Colon (tissue), 2 donors: ENCODE measurements around the gene SLC28A1.
"Not testable (repeated sequence)": the region's sequence is repeated elsewhere in the genome, so short reads cannot be mapped to it uniquely, and the experiment has no call there.

ENCODE experiments used
- FAIRE-seq: peaks from 2 replicates; lab custom pipeline; 2012; peaks lifted over from hg19 to GRCh38; lab: Jason Lieb, UNC
- donor health status: control.
- donor health status: control.

The SLC28A1 gene

GRCh38 chr15:84862214-84862975 is 22.1 kb upstream of the SLC28A1 start:
- FAIRE-seq, result no peak

- FAIRE-seq, result no peak
These were observed 20.7 kb upstream of the SLC28A1 start for GRCh38 chr15:84863565-84864443.

- FAIRE-seq, result no peak
These were observed 20.0 kb upstream of the SLC28A1 start for GRCh38 chr15:84864444-84864795.

- FAIRE-seq, result no peak
These were observed 19.3 kb upstream of the SLC28A1 start for GRCh38 chr15:84865074-84865569.

GRCh38 chr15:84868037-84868880 is 16.2 kb upstream of the SLC28A1 start:
- FAIRE-seq, result no peak

- no peak for FAIRE-seq
These were observed 15.0 kb upstream of the SLC28A1 start for GRCh38 chr15:84869510-84869909.

GRCh38 chr15:84871428-84871985 is 13.0 kb upstream of the SLC28A1 start:
- no peak for FAIRE-seq

- no peak for FAIRE-seq
These were observed 12.2 kb upstream of the SLC28A1 start for GRCh38 chr15:84872009-84872910.

- no peak for FAIRE-seq
These were observed 10.5 kb upstream of the SLC28A1 start for GRCh38 chr15:84873997-84874396.

- no peak for FAIRE-seq
These were observed 9.3 kb upstream of the SLC28A1 start for GRCh38 chr15:84874981-84875699.

GRCh38 chr15:84876269-84876668 is 8.2 kb upstream of the SLC28A1 start:
- FAIRE-seq, result no peak

- FAIRE-seq, result not testable (repeated sequence)
These were observed 6.8 kb upstream of the SLC28A1 start for GRCh38 chr15:84877701-84878100.

- no peak for FAIRE-seq
These were observed 6.0 kb upstream of the SLC28A1 start for GRCh38 chr15:84878504-84878903.

- FAIRE-seq, result no peak
These were observed 5.2 kb upstream of the SLC28A1 start for GRCh38 chr15:84879088-84879780.

- FAIRE-seq, result no peak
These were observed 4.5 kb upstream of the SLC28A1 start for GRCh38 chr15:84880007-84880406.

- FAIRE-seq, result no peak
These were observed 3.5 kb upstream of the SLC28A1 start for GRCh38 chr15:84880822-84881519.

GRCh38 chr15:84881520-84881830 is 3.0 kb upstream of the SLC28A1 start:
- no peak for FAIRE-seq

- FAIRE-seq, result no peak
These were observed 996 bp upstream of the SLC28A1 start for GRCh38 chr15:84883466-84883865.

GRCh38 chr15:84885801-84886200 is 1.3 kb downstream of the SLC28A1 start:
- FAIRE-seq, result no peak
